LNCAP (cell line): Measurements from ENCODE around the gene CLCN6.

Experiments
- CTCF ChIP-seq: fragments of 450-650 bp; IDR thresholded peaks from 2 replicates; pipeline ENCODE4 v1.5.1; 2017; ENCODE audit warnings: mild to moderate bottlenecking

Gene CLCN6

DNA sequence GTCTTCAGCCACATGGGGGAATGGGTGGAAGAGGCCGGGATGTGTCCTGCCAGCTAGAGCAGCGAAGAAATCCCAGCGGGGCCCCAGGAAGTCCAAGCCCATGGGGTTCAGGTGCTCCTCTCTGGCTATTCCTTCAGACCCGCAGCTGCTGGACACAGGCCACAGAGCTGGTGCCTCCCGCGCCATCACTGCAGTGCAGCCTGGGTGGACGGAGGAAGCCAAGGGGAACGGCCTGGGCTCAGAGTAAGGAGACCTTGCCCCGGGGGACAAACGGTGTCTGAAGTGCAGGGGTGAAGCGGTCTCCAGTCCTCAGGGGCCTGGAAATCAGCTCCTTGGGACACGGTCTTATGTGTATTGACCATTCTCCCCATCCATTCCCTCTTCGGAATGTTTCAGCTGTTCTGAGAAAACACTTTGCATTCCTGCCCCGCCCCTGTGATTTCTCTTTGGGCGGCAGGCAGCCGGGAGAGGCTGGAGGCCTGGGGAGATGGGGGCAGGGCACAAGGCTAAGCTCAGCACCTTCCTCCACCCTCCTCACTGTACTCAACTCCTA, 18.7 kb upstream of the CLCN6 start:
- no peak for TF ChIP-seq CTCF

DNA sequence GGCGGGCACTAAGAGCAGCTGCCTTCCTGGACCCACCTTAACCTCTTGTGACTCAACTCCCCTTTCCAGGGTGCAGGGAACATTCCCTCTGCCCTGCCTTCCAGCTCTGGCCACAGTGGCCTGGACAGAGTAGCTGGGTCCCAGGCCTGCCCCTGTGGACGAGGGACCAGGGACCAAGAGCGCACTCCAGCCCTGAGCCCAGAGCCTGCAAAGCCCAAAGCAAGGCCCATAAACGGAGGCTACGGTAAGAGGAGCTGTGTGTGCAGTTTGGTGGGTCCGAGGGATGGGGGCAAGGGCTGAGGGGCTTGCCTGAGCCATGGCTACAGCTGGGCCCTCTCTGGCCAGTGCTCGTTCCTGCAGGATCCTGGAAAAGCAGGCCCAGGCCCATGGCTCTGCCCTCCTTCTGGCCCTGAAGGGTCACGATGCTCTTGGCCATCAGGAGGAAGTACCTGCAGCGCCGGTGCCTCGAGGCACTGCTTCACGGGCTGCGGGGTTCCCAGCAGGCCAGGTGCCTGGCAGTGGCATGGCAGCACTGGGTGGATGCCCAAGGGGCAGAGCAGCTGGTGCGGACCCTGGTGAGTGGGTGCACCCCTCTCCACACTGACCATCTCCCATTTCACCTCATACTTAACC, 18.1 kb upstream of the CLCN6 start:
- TF ChIP-seq CTCF: no peak

- no peak for TF ChIP-seq CTCF
These were observed 17.4 kb upstream of the CLCN6 start for GRCh38 chr1:11788549-11789053.

DNA sequence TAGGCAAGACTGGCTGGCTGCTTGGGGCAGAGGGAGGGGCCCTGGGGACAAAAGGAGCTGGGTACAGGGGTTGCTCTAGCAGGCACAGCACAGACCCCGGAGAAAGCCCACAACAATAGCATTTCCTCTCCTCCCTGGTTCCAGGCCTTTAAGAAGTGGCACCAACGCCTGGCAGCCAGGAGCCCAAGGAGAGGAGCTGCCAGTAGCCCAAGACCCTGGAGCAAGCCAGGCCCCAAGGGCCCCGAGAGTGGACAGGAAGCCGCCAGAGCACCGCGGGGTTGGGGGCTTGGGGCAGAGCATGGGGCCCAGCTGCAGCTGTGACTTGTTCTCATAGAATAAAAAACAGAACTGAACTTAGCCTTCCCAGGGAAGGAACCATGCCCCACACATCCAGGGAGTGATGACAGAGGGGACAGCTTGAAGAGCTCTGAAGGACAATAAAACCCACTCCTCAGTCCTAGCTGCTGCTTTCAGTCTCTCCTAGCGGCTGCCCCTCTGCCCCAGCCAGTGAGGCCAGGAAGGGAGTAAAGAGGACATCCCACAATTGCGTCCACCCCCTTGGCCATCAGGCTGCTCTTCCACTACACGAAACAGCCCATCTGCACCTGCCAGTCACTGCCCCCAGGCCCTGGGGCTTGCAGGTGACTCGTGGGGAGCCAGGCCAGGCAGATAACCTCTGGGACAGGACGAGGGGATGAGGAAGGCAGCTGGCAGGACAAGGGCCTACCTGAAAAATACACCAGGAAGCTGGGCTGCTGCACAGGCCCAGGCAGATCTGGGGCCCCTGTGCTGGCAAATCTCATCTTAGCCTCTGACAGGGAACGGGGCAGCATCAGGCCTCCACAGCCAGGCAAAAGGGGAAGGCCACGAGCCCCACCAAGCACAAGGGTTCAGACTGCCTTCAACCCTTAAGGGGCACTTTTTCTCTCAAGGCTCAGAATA, 16.6 kb upstream of the CLCN6 start:
- TF ChIP-seq CTCF: no peak

- no peak for TF ChIP-seq CTCF
These were observed 15.7 kb upstream of the CLCN6 start for GRCh38 chr1:11790101-11790879.

DNA sequence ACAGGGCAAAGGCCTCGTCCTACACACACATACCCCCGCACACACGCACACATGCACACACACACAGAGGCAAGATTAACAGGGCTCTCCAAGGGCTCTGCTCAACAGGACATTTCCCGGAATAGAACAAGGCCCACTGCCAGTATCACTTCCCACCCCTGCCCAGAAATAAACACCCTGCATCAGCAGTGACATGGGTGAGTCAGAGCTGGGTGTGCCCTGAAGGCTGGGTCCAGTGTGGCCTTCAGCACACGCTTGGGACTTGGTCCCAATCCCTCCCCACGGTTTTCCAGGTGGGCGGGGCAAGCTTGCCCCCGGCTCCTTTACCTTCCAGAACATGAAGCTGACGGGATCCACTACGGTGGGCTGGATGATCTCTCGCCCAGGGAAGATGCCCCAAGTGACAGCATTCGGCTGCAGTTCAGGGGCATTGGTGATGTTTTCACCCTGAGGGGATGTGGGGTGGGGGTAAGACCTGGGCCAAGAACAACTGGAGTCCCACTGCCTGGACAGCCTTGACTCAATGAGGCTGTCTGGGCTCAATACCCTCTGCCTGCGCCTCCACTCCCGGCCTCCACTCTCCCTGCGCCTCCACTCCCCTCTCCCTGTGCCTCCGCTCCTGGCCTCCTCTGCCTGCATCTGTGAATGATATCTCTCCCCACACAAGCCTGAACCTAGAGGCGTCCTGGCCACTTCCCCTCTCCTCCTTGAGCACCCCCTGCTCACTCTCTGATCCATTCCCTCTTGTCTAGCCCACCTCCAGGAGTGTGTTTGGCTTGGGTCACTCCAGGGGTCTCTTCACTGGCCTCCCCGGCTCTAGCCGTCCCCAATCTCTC, 14.9 kb upstream of the CLCN6 start:
- TF ChIP-seq CTCF: no peak
